Caco-2 (cell line): ENCODE results near the gene EFNA2. TPM values are rescaled to one million over a fixed set of nuclear protein-coding genes. Genes with fewer than 3 reads are reported as not detected.

Source experiments
- BruUV-seq: library from RNA; stranded (reverse); fragments of 400-500 nt; replicated peaks from 2 replicates; lab custom pipeline; 2021; lab: Mats Ljungman, UMichigan
- CTCF ChIA-PET: fragments of 300-600 bp; sonication (Branson Sonifier 250); formaldehyde crosslinking; loops from one replicate; lab custom pipeline; 2022; ENCODE audit warnings: antibody characterized with exemption; lab: Charles Lee
- POLR2A ChIA-PET: fragments of 300-600 bp; sonication (Branson Sonifier 250); formaldehyde crosslinking; loops from one replicate; lab custom pipeline; 2022; ENCODE audit warnings: antibody characterized with exemption; lab: Charles Lee
- DNase-seq, 2 experiments: peaks; one replicate each; pipeline versions ENCODE4 v3.0.0 to v3.0.0-alpha.2; 2020 to 2022
- H3K27me3 ChIP-seq: replicated peaks from 2 replicates; pipeline ENCODE4 v1.6.0; 2011; ENCODE audit warnings: low read length; ENCODE audit not compliant: control insufficient read depth, insufficient read depth
- H3K36me3 ChIP-seq: 2 replicates; pipeline ENCODE4 v1.5.1; 2011; ENCODE audit warnings: low read length; ENCODE audit not compliant: control insufficient read depth, insufficient read depth
- H3K4me1 ChIP-seq: fragments of 250-450 bp; sonication (Bioruptor Pico); 2 replicates; pipeline ENCODE4 v1.5.1; 2020; ENCODE audit warnings: mild to moderate bottlenecking
- H3K4me3 ChIP-seq: 2 replicates; pipeline ENCODE4 v1.5.1; 2011; ENCODE audit warnings: low read depth, mild to moderate bottlenecking, control low read depth, low read length
- H3K9me3 ChIP-seq: fragments of 250-450 bp; sonication (Bioruptor Pico); 2 replicates; pipeline ENCODE4 v1.5.1; 2020; ENCODE audit warnings: mild to moderate bottlenecking, moderate library complexity
- H3K27ac Mint-ChIP-seq: one replicate; pipeline ENCODE4 v1.8.0; 2022; ENCODE audit warnings: mixed read lengths; ENCODE audit not compliant: unreplicated experiment
- H3K27me3 Mint-ChIP-seq: one replicate; pipeline ENCODE4 v1.8.0; 2022; ENCODE audit warnings: mixed read lengths; ENCODE audit not compliant: insufficient read depth, unreplicated experiment
- H3K36me3 Mint-ChIP-seq: one replicate; pipeline ENCODE4 v1.8.0; 2022; ENCODE audit warnings: mild to moderate bottlenecking, mixed read lengths; ENCODE audit not compliant: insufficient read depth, unreplicated experiment
- H3K4me1 Mint-ChIP-seq: one replicate; pipeline ENCODE4 v1.8.0; 2022; ENCODE audit warnings: low read depth, mixed read lengths; ENCODE audit not compliant: unreplicated experiment
- H3K4me3 Mint-ChIP-seq: one replicate; pipeline ENCODE4 v1.8.0; 2022; ENCODE audit warnings: mild to moderate bottlenecking, moderate library complexity, mixed read lengths; ENCODE audit not compliant: unreplicated experiment
- H3K9me3 Mint-ChIP-seq: one replicate; pipeline ENCODE4 v1.8.0; 2022; ENCODE audit warnings: mixed read lengths; ENCODE audit not compliant: unreplicated experiment
- intact Hi-C: fragments of 100-400 bp; cut with micrococcal nuclease; formaldehyde crosslinking; loops from one replicate; pipeline ENCODE4 v1.10.0; 2022; ENCODE audit not compliant: unreplicated experiment
- total RNA-seq: library from RNA; stranded (reverse); gene quantifications from 2 replicates; pipeline ENCODE4 v1.2.3, GENCODE V29; 2022
- TF ChIP-seq, protein P1 (sequence below), 2 experiments: fragments of 200-600 bp in 1 of 2; IDR thresholded peaks; 1 replicate in 1 of 2; 2 replicates in 1 of 2; pipeline versions ENCODE4 v1.5.1 to v1.8.0; 2011 to 2022; ENCODE audit warnings: antibody characterized with exemption in 1 of 2, control low read depth in 1 of 2, inconsistent platforms in 1 of 2, low read depth in 1 of 2, low read length in 1 of 2, mild to moderate bottlenecking in 1 of 2, moderate library complexity in 1 of 2; ENCODE audit not compliant: insufficient read depth in 1 of 2, severe bottlenecking in 1 of 2, unreplicated experiment in 1 of 2

The EFNA2 gene
- total RNA-seq, 1 experiment from 2014 or later = 18.6 TPM

DNA sequence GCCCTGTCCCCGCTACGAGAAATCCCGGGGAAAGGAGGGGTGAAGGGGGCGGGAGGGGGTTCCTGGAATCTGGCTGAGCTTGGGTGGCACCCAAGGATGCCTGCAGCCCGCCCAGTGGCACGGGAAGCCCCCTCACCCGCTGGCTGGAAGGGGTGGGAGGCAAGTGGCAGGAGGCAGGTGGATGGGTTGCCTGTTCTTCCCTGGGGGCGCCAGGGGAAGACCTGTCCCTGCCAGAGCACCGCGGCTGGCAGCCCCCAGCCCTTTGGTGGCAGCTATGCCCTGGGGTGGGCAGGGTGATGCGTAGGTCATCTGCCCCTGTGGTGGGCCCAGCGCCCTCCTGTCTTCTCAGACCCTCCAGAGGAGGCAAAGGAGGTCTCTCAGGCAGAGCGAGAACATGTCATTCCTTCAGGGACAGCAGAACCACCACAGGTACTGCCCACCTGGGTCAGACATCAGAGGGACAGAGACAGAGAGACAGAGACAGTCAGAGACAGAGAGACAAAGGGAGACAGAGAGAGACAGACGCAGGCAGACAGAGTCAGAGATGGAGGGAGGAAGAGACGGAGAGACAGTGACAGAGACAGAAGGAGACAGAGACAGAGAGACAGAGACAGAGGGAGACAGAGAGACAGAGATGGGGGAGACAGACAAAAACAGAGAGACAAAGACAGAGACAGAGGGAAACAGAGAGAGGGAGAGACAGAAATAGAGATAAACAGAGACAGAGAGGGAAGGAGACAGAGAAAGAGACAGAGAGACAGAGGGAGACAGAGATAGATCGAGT is 36.7 kb downstream of the EFNA2 start:
- no peak for DNase-seq
- TF ChIP-seq, protein P1, sequence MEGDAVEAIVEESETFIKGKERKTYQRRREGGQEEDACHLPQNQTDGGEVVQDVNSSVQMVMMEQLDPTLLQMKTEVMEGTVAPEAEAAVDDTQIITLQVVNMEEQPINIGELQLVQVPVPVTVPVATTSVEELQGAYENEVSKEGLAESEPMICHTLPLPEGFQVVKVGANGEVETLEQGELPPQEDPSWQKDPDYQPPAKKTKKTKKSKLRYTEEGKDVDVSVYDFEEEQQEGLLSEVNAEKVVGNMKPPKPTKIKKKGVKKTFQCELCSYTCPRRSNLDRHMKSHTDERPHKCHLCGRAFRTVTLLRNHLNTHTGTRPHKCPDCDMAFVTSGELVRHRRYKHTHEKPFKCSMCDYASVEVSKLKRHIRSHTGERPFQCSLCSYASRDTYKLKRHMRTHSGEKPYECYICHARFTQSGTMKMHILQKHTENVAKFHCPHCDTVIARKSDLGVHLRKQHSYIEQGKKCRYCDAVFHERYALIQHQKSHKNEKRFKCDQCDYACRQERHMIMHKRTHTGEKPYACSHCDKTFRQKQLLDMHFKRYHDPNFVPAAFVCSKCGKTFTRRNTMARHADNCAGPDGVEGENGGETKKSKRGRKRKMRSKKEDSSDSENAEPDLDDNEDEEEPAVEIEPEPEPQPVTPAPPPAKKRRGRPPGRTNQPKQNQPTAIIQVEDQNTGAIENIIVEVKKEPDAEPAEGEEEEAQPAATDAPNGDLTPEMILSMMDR (IDR thresholded peaks at IDR 0.05; ENCODE audit: insufficient read depth in 1 of 2, low read depth in 1 of 2, low read length in 1 of 2, severe bottlenecking in 1 of 2, unreplicated experiment in 1 of 2) = no peak
- Histone ChIP-seq H3K4me3 (no peak overlapping the region), H3K27me3 (no peaks in the 10 kb centered on the region), H3K9me3 (no peaks in the 10 kb centered on the region), H3K4me1 (peaks cover 11% of the 10 kb centered on the region; the same call in 1 of the 2 replicates), H3K36me3 (no peaks in the 10 kb centered on the region)
- Mint-ChIP-seq H3K27me3 (no peaks in the 10 kb centered on the region), H3K9me3 (no peaks in the 10 kb centered on the region), H3K36me3 (peaks cover 7% of the 10 kb centered on the region), H3K4me3 (peak overlapping the region; percentile 11), H3K27ac (peak overlapping the region; percentile 20), H3K4me1 (peaks cover 14% of the 10 kb centered on the region)
- BruUV-seq = no TSS peak
- POLR2A ChIA-PET = no interaction called here
- intact Hi-C loops = no loop called here
- CTCF ChIA-PET = no interaction called here

DNA sequence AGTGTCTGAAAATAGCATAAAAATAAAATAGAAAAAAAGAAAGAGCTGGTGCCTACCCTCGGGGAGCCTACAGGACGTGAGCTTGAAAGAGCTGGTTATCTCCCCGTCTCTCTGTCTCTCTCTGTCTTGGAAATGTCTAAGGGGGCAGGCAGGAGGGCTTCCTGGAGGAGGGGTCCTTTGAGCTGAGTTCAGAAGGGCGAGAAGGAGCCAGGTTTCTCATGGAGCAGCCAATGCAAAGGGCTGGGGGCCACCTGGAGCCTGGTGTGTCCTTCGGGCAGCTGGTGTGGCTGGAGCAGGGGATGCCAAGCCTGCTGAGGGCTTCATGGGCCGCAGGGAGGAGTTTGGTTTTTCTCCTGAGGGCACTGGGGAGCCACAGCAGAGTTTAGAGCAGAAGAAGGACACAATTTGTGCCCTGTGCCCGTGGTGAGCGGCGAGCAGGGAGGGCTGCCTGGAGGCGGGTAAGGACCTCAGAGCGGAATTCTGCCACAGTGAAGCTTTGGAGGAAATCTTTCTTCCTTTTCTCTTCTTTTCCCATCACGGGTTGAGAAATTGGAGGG is 38.7 kb downstream of the EFNA2 start:
- H3K4me3 ChIP-seq = peak overlapping the region; percentile 57

More for the DNA sequence above, 38.7 kb downstream of the EFNA2 start:
- BruUV-seq = no TSS peak
- no peak for DNase-seq
- no peaks in the 10 kb centered on the region for H3K9me3 ChIP-seq
- Mint-ChIP-seq H3K27me3 (no peaks in the 10 kb centered on the region), H3K9me3 (no peaks in the 10 kb centered on the region), H3K36me3 (peaks cover 7% of the 10 kb centered on the region), H3K4me1 (peaks cover 14% of the 10 kb centered on the region), H3K27ac (peak overlapping the region; percentile 94), H3K4me3 (peak overlapping the region; percentile 73)
- POLR2A ChIA-PET = interaction anchor here (1.1 kb wide), 1 partner anchor 55 kb away, joined by 3 read pairs; the partner anchor contains the start of gene CIRBP
- H3K4me1 ChIP-seq = peaks cover 11% of the 10 kb centered on the region; the same call in 1 of the 2 replicates
- H3K27me3 ChIP-seq = no peaks in the 10 kb centered on the region
- CTCF ChIA-PET = no interaction called here
- no peaks in the 10 kb centered on the region for H3K36me3 ChIP-seq
- TF ChIP-seq, protein P1 (IDR thresholded peaks at IDR 0.05; ENCODE audit: insufficient read depth in 1 of 2, low read depth in 1 of 2, low read length in 1 of 2, severe bottlenecking in 1 of 2, unreplicated experiment in 1 of 2) = no peak
- intact Hi-C loops = no loop called here
